Keratinocyte (primary cell): ENCODE data around the gene SLC35F2. TPM values are rescaled to one million over a fixed set of nuclear protein-coding genes. Genes with fewer than 3 reads are reported as not detected.

Experiments used
- DNase-seq: peaks from one replicate; pipeline ENCODE4 v3.0.0-alpha.2; 2011; ENCODE audit warnings: low read depth, missing footprints, low spot score
- FAIRE-seq: peaks from 2 replicates; lab custom pipeline; 2011; peaks lifted over from hg19 to GRCh38; lab: Jason Lieb, UNC
- H2AFZ ChIP-seq: 2 replicates; pipeline ENCODE4 v1.6.0; 2012; ENCODE audit warnings: low read length, control low read depth, inconsistent platforms; ENCODE audit not compliant: control insufficient read depth
- H3K27ac ChIP-seq: 2 replicates; pipeline ENCODE4 v1.5.1; 2011; ENCODE audit warnings: low read length; ENCODE audit not compliant: control insufficient read depth, insufficient read depth
- H3K27me3 ChIP-seq: 3 replicates; pipeline ENCODE4 v1.6.0; 2011; ENCODE audit warnings: low read length; ENCODE audit not compliant: control insufficient read depth, insufficient read depth; ENCODE audit errors: extremely low read depth
- H3K36me3 ChIP-seq, 2 experiments: 2 replicates in 1 of 2; 3 replicates in 1 of 2; pipeline ENCODE4 v1.5.1; 2011; ENCODE audit warnings: low read length in 2 of 2, mild to moderate bottlenecking in 1 of 2; ENCODE audit not compliant: control insufficient read depth in 2 of 2, insufficient read depth in 2 of 2; ENCODE audit errors: extremely low read depth in 1 of 2
- H3K4me1 ChIP-seq: 3 replicates; pipeline ENCODE4 v1.5.1; 2011; ENCODE audit warnings: low read length; ENCODE audit not compliant: control insufficient read depth, insufficient read depth; ENCODE audit errors: extremely low read depth
- H3K4me2 ChIP-seq: 3 replicates; pipeline ENCODE4 v1.6.0; 2011; ENCODE audit warnings: low read depth, low read length; ENCODE audit not compliant: control insufficient read depth, insufficient read depth; ENCODE audit errors: extremely low read depth
- H3K4me3 ChIP-seq, 3 experiments: fragments of 200-600 bp in 1 of 3; sonication (generic) in 1 of 3; 2 replicates in 2 of 3; 3 replicates in 1 of 3; pipeline ENCODE4 v1.5.1; 2011 to 2016; ENCODE audit warnings: low read length in 3 of 3, mild to moderate bottlenecking in 3 of 3, control low read depth in 2 of 3, inconsistent platforms in 1 of 3, low read depth in 1 of 3, mixed read lengths in 1 of 3, mixed run types in 1 of 3, moderate library complexity in 1 of 3; ENCODE audit not compliant: control insufficient read depth in 2 of 3, insufficient read depth in 2 of 3; ENCODE audit errors: extremely low read depth in 1 of 3
- H3K79me2 ChIP-seq: 2 replicates; pipeline ENCODE4 v1.6.0; 2012; ENCODE audit warnings: low read length; ENCODE audit not compliant: control insufficient read depth, insufficient read depth
- H3K9ac ChIP-seq: 3 replicates; pipeline ENCODE4 v1.6.0; 2011; ENCODE audit warnings: low read length; ENCODE audit not compliant: control insufficient read depth, insufficient read depth; ENCODE audit errors: extremely low read depth
- H3K9me1 ChIP-seq: 3 replicates; pipeline ENCODE4 v1.6.0; 2011; ENCODE audit warnings: low read length; ENCODE audit not compliant: control insufficient read depth, insufficient read depth; ENCODE audit errors: extremely low read depth
- H3K9me3 ChIP-seq: 2 replicates; pipeline ENCODE4 v1.5.1; 2012; ENCODE audit warnings: low read depth, low read length; ENCODE audit not compliant: control insufficient read depth
- H4K20me1 ChIP-seq: 3 replicates; pipeline ENCODE4 v1.6.0; 2011; ENCODE audit warnings: low read length; ENCODE audit not compliant: control insufficient read depth, insufficient read depth; ENCODE audit errors: extremely low read depth
- CTCF ChIP-seq, 3 experiments: IDR thresholded peaks in 1 of 3; conservative IDR thresholded peaks in 1 of 3; optimal IDR thresholded peaks in 1 of 3; 2 replicates in 2 of 3; 3 replicates in 1 of 3; pipeline versions ENCODE3 to v1.5.1; 2011; ENCODE audit warnings: low read length in 3 of 3, mild to moderate bottlenecking in 3 of 3, moderate library complexity in 2 of 3, control low read depth in 1 of 3, inconsistent platforms in 1 of 3; ENCODE audit not compliant: insufficient read depth in 2 of 3; ENCODE audit errors: extremely low read depth in 1 of 3
- EZH2 ChIP-seq: IDR thresholded peaks from one replicate; pipeline ENCODE4 v1.6.1; 2012; ENCODE audit warnings: inconsistent platforms, mild to moderate bottlenecking, low read length, moderate library complexity
- dilution Hi-C: fragments of 300-500 bp; cut with MboI; formaldehyde crosslinking; loops from one replicate; pipeline ENCODE4 v1.7.0; 2020; ENCODE audit warnings: low sequenced_read_pairs; ENCODE audit not compliant: extremely low pct_ligation_motif_present
- polyA plus RNA-seq, 5 experiments: library from polyadenylated mRNA; depleted of rRNA in 3 of 5; stranded (reverse) in 3 of 5; stranded (forward) in 1 of 5; unstranded in 1 of 5; fragments of >200 nt; gene quantifications; 1 replicate in 1 of 5; 2 replicates in 3 of 5; 3 replicates in 1 of 5; pipeline versions ENCODE4 v1.2.1 to v1.2.3, GENCODE V29; 2011 to 2012; ENCODE audit warnings: missing spikeins in 2 of 5, low read depth in 1 of 5, low replicate concordance in 1 of 5

SLC35F2 gene
- polyA plus RNA-seq, 1 donor (not counting 4 experiments of a cell fraction or from before 2014, with no cell fraction given), result 47.2 TPM

GRCh38 chr11:107856981-107857517 lies 1.5 kb downstream of the SLC35F2 start:
- Histone ChIP-seq H3K9me1 (no peaks in the 10 kb centered on the region), H3K4me1 (peaks cover 6% of the 10 kb centered on the region), H3K9me3 (no peaks in the 10 kb centered on the region), H3K27ac (peak overlapping the region; percentile 83), H2AFZ (peak overlapping the region; percentile 53), H3K4me2 (peak overlapping the region; percentile 78), H3K36me3 (peaks cover 0 to 4% of the 10 kb centered on the region in 2 experiments), H4K20me1 (no peaks in the 10 kb centered on the region), H3K27me3 (no peaks in the 10 kb centered on the region), H3K9ac (peak overlapping the region; percentile 93), H3K4me3 (peak overlapping the region; percentile 92 to 97 (median 95)), H3K79me2 (peaks cover 58% of the 10 kb centered on the region)
- DNase-seq, result no peak
- dilution Hi-C loops, result no loop called here
- peak; percentile 78 for FAIRE-seq
- TF ChIP-seq EZH2, result no peak
- TF ChIP-seq CTCF (optimal IDR thresholded peaks at IDR 0.05 in 1 of 3, IDR thresholded peaks at IDR 0.05 in 1 of 3, conservative IDR thresholded peaks at IDR 0.05 in 1 of 3; ENCODE audit: extremely low read depth in 1 of 3, insufficient read depth in 2 of 3, low read length in 3 of 3), result no peak

- peak overlapping the region; percentile 78 for H3K4me2 ChIP-seq
- no peak overlapping the region for H3K27ac ChIP-seq
- no peak for TF ChIP-seq CTCF (optimal IDR thresholded peaks at IDR 0.05 in 1 of 3, IDR thresholded peaks at IDR 0.05 in 1 of 3, conservative IDR thresholded peaks at IDR 0.05 in 1 of 3; ENCODE audit: extremely low read depth in 1 of 3, insufficient read depth in 2 of 3, low read length in 3 of 3)
- TF ChIP-seq EZH2, result no peak
- H3K4me3 ChIP-seq, result peak overlapping the region; percentile 92 to 97 (median 95)
- H3K79me2 ChIP-seq, result peaks cover 65% of the 10 kb centered on the region
- no peaks in the 10 kb centered on the region for H4K20me1 ChIP-seq
- no peak overlapping the region for H3K9ac ChIP-seq
- H3K4me1 ChIP-seq, result peaks cover 6% of the 10 kb centered on the region
- dilution Hi-C loops, result no loop called here
- H3K27me3 ChIP-seq, result no peaks in the 10 kb centered on the region
- H3K9me1 ChIP-seq, result no peaks in the 10 kb centered on the region
- peaks cover 0 to 4% of the 10 kb centered on the region in 2 experiments for H3K36me3 ChIP-seq
- no peak for DNase-seq
- H3K9me3 ChIP-seq, result no peaks in the 10 kb centered on the region
- H2AFZ ChIP-seq, result peak overlapping the region; percentile 53
- no peak for FAIRE-seq
Measured at GRCh38 chr11:107856180-107856980, 2.2 kb downstream of the SLC35F2 start.
